Upper lobe of right lung (tissue), 1 donor: ENCODE data around the gene ALG6. TPM values are rescaled to one million over a fixed set of nuclear protein-coding genes. Genes with fewer than 3 reads are reported as not detected.

Source experiments
- ATAC-seq: fragments of 200-7000 bp; cut with Tn5 transposase; one replicate; pipeline ENCODE4 v1.9.1; 2020; ENCODE audit warnings: mild to moderate bottlenecking, moderate library complexity
- DNase-seq: peaks from one replicate; pipeline ENCODE4 v3.0.0-alpha.2; 2020
- H3K27ac ChIP-seq: fragments of 200-600 bp; one replicate; pipeline ENCODE4 v1.8.0; 2022
- H3K27me3 ChIP-seq: fragments of 200-600 bp; one replicate; pipeline ENCODE4 v1.8.0; 2022; ENCODE audit warnings: mild to moderate bottlenecking
- H3K36me3 ChIP-seq: fragments of 200-600 bp; one replicate; pipeline ENCODE4 v1.8.0; 2022
- H3K4me1 ChIP-seq: fragments of 200-600 bp; one replicate; pipeline ENCODE4 v1.8.0; 2022
- H3K4me3 ChIP-seq: fragments of 200-600 bp; one replicate; pipeline ENCODE4 v1.8.0; 2022; ENCODE audit warnings: mild to moderate bottlenecking
- H3K9me3 ChIP-seq: fragments of 200-600 bp; one replicate; pipeline ENCODE4 v1.8.0; 2022
- intact Hi-C: fragments of 100-400 bp; cut with DNase I; formaldehyde crosslinking; loops from one replicate; pipeline ENCODE4 v1.11.0; 2022
- total RNA-seq: library from RNA; stranded (reverse); fragmentation: NEBNext Ultra II Directional; extraction: Animal tissue kit (Norgen Biotek cat#: 25700); gene quantifications from one replicate; pipeline ENCODE4 v1.2.1, GENCODE V29; 2021
- TF ChIP-seq, protein P1 (sequence below): fragments of 200-600 bp; IDR thresholded peaks from one replicate; pipeline ENCODE4 v1.8.0; 2022; ENCODE audit warnings: antibody characterized with exemption
- donor health status: DM: no; HTN: yes; CAD: no; lungs with severe emphysema.

The ALG6 gene
- total RNA-seq, 1 donor from 2014 or later = 9.1 TPM

- TF ChIP-seq, protein P1, sequence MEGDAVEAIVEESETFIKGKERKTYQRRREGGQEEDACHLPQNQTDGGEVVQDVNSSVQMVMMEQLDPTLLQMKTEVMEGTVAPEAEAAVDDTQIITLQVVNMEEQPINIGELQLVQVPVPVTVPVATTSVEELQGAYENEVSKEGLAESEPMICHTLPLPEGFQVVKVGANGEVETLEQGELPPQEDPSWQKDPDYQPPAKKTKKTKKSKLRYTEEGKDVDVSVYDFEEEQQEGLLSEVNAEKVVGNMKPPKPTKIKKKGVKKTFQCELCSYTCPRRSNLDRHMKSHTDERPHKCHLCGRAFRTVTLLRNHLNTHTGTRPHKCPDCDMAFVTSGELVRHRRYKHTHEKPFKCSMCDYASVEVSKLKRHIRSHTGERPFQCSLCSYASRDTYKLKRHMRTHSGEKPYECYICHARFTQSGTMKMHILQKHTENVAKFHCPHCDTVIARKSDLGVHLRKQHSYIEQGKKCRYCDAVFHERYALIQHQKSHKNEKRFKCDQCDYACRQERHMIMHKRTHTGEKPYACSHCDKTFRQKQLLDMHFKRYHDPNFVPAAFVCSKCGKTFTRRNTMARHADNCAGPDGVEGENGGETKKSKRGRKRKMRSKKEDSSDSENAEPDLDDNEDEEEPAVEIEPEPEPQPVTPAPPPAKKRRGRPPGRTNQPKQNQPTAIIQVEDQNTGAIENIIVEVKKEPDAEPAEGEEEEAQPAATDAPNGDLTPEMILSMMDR = no peak
These were observed 83.0 kb downstream of the ALG6 start for GRCh38 chr1:63450416-63450815.

GRCh38 chr1:63453232-63453631 is 85.8 kb downstream of the ALG6 start:
- intact Hi-C loops = no loop called here
- no peaks in the 10 kb centered on the region for H3K36me3 ChIP-seq

More at GRCh38 chr1:63450416-63450815, 83.0 kb downstream of the ALG6 start:
- DNase-seq (no peak), ATAC-seq (no peak)
- Histone ChIP-seq H3K9me3 (no peaks in the 10 kb centered on the region), H3K4me1 (no peaks in the 10 kb centered on the region), H3K4me3 (no peak overlapping the region), H3K27me3 (no peaks in the 10 kb centered on the region), H3K27ac (no peak overlapping the region), H3K36me3 (no peaks in the 10 kb centered on the region)
- intact Hi-C loops = no loop called here

DNA sequence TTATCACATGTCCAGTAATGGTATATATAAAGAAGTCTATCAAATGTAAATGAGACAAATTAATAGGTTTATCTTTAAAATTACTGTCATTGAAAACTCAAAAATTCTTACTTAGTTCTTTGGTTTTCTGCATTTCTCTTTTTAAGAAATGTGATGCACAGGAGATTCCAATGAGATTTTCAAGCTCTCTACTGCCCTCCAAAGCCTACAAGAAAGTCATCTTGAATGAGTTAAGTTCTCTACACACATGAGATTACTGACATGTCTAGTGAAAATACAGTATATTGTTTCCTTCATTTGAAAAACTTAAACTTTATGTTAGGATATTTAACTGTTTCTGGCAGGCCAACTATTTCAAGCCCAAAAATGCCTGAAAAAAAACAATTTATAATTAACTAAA is 86.8 kb downstream of the ALG6 start:
- TF ChIP-seq, protein P1 = no peak
- H3K4me1 ChIP-seq = no peaks in the 10 kb centered on the region
- no peaks in the 10 kb centered on the region for H3K36me3 ChIP-seq
- no peak overlapping the region for H3K4me3 ChIP-seq
- H3K27ac ChIP-seq = no peak overlapping the region
- ATAC-seq (no peak), DNase-seq (no peak)
- H3K27me3 ChIP-seq = no peaks in the 10 kb centered on the region
- no peaks in the 10 kb centered on the region for H3K9me3 ChIP-seq
- intact Hi-C loops = no loop called here

More at GRCh38 chr1:63453232-63453631, 85.8 kb downstream of the ALG6 start:
- TF ChIP-seq, protein P1 = no peak
- Histone ChIP-seq H3K27ac (no peak overlapping the region), H3K9me3 (no peaks in the 10 kb centered on the region), H3K4me3 (no peak overlapping the region), H3K27me3 (no peaks in the 10 kb centered on the region), H3K4me1 (no peaks in the 10 kb centered on the region)
- DNase-seq (no peak), ATAC-seq (no peak)

GRCh38 chr1:63458750-63459149 is 91.3 kb downstream of the ALG6 start:
- Histone ChIP-seq H3K27ac (no peak overlapping the region), H3K9me3 (peaks cover 4% of the 10 kb centered on the region), H3K27me3 (no peaks in the 10 kb centered on the region), H3K4me3 (no peak overlapping the region), H3K36me3 (no peaks in the 10 kb centered on the region), H3K4me1 (no peaks in the 10 kb centered on the region)
- DNase-seq = no peak
- TF ChIP-seq, protein P1 = no peak
- intact Hi-C loops = no loop called here
- no peak for ATAC-seq

DNA sequence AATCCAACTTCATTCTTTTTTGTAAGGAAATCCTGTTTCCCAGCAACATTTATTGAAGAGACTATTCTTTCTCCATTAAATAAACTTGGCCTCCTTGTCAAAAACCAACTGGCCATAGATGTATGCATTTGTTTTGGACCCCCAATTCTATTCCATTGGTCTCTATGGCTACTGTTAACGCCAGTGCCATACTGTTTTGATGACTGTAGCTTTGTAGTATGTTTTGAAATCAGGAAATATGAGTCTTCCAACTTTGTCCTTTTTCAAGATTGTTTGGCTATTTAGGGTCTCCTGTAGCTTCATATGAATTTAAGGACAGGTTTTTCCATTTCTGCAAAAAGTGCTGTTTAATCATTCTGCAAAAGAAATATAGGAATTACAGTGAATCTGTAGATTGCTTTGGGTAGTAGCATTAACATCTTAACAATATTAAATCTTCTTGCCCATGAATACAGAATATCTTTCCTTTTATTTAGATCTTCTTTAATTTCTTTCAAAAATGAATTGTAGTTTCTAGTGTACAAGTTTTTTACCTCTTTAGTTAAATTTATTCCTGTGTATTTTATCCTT is 94.3 kb downstream of the ALG6 start:
- ATAC-seq (no peak), DNase-seq (no peak)
- TF ChIP-seq, protein P1 = no peak
- H3K27ac ChIP-seq = no peak overlapping the region
- H3K36me3 ChIP-seq = no peaks in the 10 kb centered on the region
- H3K4me1 ChIP-seq = no peaks in the 10 kb centered on the region
- H3K9me3 ChIP-seq = peaks cover 4% of the 10 kb centered on the region
- intact Hi-C loops = no loop called here
- H3K27me3 ChIP-seq = no peaks in the 10 kb centered on the region
- H3K4me3 ChIP-seq = no peak overlapping the region

GRCh38 chr1:63463248-63463647 is 95.8 kb downstream of the ALG6 start:
- no peaks in the 10 kb centered on the region for H3K4me1 ChIP-seq
- no peak overlapping the region for H3K27ac ChIP-seq
- H3K27me3 ChIP-seq = no peaks in the 10 kb centered on the region
- intact Hi-C loops = no loop called here
- H3K9me3 ChIP-seq = peaks cover 4% of the 10 kb centered on the region
- TF ChIP-seq, protein P1 = no peak
- H3K4me3 ChIP-seq = no peak overlapping the region
- H3K36me3 ChIP-seq = no peaks in the 10 kb centered on the region
- DNase-seq (no peak), ATAC-seq (peak; percentile 65)
